ENCODE data around the gene PNLIPRP3.

PNLIPRP3 gene

DNA sequence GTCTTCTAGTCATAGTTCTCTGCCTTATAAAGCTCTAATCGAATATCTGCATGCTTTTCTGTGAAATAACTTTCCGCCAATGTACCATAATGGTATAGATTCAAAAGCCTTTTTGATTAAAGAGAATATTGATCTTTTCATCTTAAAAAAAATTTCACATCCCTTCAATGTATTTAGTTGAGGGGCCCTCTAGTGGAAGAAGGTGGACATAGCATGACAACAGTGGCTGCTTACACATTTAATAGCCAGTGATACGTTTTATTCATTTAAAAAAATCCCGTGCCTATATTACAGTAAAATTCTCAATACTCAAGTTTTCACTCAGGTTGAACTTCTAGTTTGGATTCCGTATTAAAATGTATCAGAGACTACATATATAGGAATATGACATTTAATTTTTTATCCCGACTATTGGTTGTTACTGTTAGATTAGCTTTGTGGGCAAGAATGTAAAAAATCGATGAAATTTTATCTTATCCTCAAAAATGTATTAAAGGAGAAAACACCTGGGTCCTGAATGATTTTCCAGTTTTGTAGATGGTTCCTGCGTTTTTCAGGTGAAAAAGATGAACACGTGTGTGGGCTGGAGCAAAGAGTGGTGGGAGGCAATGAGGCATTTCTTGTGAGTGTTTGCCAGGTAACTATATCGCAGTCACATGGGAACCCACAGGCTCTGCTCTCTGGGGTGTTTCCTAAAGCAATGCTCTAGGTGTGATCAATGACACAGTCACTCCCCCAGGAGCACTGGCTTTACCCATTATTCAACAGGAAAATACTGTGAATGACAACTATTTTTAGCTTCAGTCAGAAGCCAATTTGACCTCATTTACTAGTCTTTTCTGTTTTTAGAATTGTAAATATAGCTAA is 94.0 kb downstream of the PNLIPRP3 start:
- no peak for DNase-seq

DNA sequence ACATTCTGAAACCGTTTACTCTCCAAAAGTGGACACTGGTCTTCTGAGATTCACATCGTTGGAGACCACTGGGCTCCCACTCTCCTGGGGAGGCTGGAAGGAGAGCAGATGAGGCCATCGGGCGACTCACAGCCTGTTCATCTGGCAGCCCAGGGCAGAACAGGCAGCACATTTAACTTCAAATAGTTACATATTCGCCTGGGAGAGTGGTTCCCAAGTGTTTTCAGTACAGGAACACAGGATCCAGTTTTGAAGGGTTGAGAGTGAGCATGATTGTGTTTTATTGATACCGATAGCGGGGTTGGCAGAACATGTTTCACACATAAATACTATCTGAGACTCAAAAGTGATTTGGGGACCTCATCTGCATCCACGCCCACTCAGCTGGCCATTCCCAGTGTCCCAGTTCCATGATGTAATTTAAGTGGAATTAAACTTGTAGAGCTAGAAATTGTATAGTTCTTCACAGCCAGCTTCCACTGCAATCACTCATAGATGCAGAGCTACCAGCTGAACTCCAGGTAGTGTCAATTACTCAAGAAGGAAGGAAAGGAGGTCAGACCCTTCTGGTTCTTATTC is 95.2 kb downstream of the PNLIPRP3 start:
- DNase-seq, result no peak

DNA sequence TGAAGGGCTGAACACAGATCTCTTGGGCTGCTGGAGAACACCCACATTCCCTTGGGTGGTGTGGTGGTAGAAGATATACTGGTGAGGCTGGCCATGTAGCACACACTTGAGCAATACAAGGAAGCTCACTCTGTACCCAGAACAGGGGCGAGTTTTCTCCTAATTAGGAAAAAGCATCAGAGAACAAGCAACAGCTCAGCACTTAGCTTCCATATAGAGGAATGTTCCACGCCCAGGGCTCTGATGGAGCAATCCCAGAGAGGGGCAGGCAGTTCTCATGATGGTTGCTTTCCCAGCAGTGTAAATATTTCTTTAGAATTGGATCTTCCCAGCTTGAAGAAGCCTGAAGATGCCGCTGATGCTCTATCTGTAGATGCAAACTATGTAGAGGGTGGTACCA is 97.1 kb downstream of the PNLIPRP3 start:
- DNase-seq, result no peak

DNA sequence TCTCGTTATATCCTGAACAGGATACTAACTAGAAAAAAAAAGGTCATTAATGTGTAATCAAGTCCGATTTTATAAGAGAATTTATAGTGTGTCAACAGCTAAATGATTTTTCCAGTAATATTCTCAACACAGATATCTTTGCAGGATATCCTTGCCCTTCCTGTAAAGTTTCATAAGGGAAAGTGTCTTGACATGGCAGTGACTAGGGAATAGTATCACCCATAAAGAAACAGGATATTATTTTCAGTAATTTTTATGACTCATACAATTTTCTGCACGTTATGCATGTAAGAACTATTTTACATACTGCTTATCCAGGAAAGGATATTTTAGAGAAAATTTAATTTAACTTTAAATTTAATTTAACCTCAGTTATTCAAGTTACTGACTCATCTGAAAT is 98.6 kb downstream of the PNLIPRP3 start:
- no peak for DNase-seq
